ENCODE measurements around the gene AKAP12. TPM values are rescaled to one million over a fixed set of nuclear protein-coding genes. Genes with fewer than 3 reads are reported as not detected.

The AKAP12 gene
- total RNA-seq, 1 donor from 2014 or later: 40.8 TPM

DNA sequence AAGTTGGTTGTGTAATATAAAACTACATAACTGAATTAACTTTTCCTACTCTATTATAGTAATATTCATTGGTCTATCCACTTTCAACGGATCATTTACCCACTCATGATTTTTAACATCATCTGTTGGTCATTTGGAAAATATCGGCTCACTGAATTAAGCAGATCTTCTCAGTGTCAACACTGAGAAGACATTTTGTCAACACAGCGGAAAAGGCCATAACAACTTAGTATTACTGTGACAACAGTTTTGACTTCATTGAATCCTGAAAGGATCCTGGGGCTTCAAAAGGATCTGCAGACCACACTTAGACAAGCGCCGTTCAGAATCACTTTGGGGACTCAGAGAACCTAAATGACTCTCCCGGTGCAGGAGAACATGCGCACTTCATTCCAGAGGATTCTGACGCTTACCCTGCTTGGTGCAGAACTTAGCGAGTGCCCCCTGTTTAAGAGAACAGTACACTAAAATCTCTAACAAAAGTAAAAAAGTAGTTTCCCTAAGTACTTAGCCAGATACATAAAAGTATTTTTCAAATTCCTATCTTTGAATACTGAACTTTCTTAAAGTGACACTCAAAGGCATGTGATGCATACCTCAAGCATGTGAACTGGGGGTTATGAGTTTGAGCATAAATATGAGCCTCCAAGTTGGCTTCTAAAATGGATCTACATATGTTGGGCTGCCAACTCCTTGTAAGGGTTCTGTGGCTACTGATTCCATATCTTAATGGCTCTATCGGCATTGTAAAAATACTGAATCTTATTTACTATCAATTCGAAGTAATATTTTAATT lies 147.6 kb downstream of the AKAP12 start:
- no peak for ATAC-seq
- no peaks in the 10 kb centered on the region for H3K9me3 ChIP-seq
- DNase-seq: no peak
- intact Hi-C loops (cut with DNase I): no loop called here
- no peak overlapping the region for H3K4me3 ChIP-seq
- TF ChIP-seq, protein P1, sequence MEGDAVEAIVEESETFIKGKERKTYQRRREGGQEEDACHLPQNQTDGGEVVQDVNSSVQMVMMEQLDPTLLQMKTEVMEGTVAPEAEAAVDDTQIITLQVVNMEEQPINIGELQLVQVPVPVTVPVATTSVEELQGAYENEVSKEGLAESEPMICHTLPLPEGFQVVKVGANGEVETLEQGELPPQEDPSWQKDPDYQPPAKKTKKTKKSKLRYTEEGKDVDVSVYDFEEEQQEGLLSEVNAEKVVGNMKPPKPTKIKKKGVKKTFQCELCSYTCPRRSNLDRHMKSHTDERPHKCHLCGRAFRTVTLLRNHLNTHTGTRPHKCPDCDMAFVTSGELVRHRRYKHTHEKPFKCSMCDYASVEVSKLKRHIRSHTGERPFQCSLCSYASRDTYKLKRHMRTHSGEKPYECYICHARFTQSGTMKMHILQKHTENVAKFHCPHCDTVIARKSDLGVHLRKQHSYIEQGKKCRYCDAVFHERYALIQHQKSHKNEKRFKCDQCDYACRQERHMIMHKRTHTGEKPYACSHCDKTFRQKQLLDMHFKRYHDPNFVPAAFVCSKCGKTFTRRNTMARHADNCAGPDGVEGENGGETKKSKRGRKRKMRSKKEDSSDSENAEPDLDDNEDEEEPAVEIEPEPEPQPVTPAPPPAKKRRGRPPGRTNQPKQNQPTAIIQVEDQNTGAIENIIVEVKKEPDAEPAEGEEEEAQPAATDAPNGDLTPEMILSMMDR (IDR thresholded peaks at IDR 0.05): no peak
- peaks cover 27% of the 10 kb centered on the region for H3K4me1 ChIP-seq
- H3K36me3 ChIP-seq: no peaks in the 10 kb centered on the region
- H3K27me3 ChIP-seq: no peaks in the 10 kb centered on the region
- peak overlapping the region; percentile 96 for H3K27ac ChIP-seq

DNA sequence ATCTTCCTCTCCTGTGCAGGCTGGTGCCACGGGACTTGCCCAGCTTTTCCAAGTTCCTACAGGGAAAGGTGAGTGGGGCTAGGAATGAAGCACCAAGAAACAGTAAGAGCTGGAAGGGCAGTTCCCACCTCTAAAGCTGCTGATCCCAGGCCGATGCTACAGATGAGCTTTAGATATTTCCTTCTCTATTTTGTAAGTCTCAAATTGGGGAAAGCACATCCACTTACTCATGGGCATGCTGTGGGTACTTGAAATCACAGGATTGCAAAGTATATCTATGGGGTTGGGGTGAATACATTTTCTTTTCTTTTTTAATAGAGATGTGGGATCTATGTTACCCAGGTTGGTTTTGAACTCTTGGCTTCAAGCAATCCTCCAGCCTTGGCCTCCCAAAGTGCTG lies 148.5 kb downstream of the AKAP12 start:
- Histone ChIP-seq H3K4me1 (peaks cover 35% of the 10 kb centered on the region), H3K27ac (peak overlapping the region; percentile 96)

GRCh38 chr6:151388997-151389617 lies 149.3 kb downstream of the AKAP12 start:
- Histone ChIP-seq H3K27ac (peak overlapping the region; percentile 96), H3K4me1 (peaks cover 43% of the 10 kb centered on the region), H3K9me3 (no peaks in the 10 kb centered on the region), H3K36me3 (no peaks in the 10 kb centered on the region), H3K4me3 (peak overlapping the region; percentile 93), H3K27me3 (no peaks in the 10 kb centered on the region)
- no peak for DNase-seq
- intact Hi-C loops (cut with DNase I): no loop called here
- no peak for ATAC-seq
- TF ChIP-seq, protein P1 (IDR thresholded peaks at IDR 0.05): no peak

More for the DNA sequence above, 148.5 kb downstream of the AKAP12 start:
- Histone ChIP-seq H3K9me3 (no peaks in the 10 kb centered on the region), H3K4me3 (no peak overlapping the region), H3K27me3 (no peaks in the 10 kb centered on the region), H3K36me3 (no peaks in the 10 kb centered on the region)
- ATAC-seq (no peak), DNase-seq (no peak)
- intact Hi-C loops (cut with DNase I): no loop called here
- TF ChIP-seq, protein P1 (IDR thresholded peaks at IDR 0.05): no peak

- Histone ChIP-seq H3K4me1 (peaks cover 43% of the 10 kb centered on the region), H3K9me3 (no peaks in the 10 kb centered on the region), H3K36me3 (no peaks in the 10 kb centered on the region), H3K27ac (peak overlapping the region; percentile 96), H3K4me3 (peak overlapping the region; percentile 93), H3K27me3 (no peaks in the 10 kb centered on the region)
- TF ChIP-seq, protein P1 (IDR thresholded peaks at IDR 0.05): no peak
- DNase-seq (peak; percentile 74), ATAC-seq (peak; percentile 2)
- intact Hi-C loops (cut with DNase I): no loop called here
Observed at GRCh38 chr6:151389618-151390275, 150.0 kb downstream of the AKAP12 start.

- TF ChIP-seq, protein P1 (IDR thresholded peaks at IDR 0.05): no peak
- Histone ChIP-seq H3K27me3 (no peaks in the 10 kb centered on the region), H3K9me3 (no peaks in the 10 kb centered on the region), H3K4me1 (peaks cover 47% of the 10 kb centered on the region), H3K4me3 (peak overlapping the region; percentile 93), H3K36me3 (no peaks in the 10 kb centered on the region), H3K27ac (peak overlapping the region; percentile 96)
- DNase-seq (peak; percentile 99), ATAC-seq (peak; percentile 92)
- intact Hi-C loops (cut with DNase I): no loop called here
Observed at GRCh38 chr6:151390276-151390850, 150.6 kb downstream of the AKAP12 start.
